Tibial artery (tissue), 4 donors: Measurements from ENCODE around the gene RPL27A.

Experiments used
- DNase-seq, 2 donors: peaks; one replicate each; pipeline ENCODE4 v3.0.0-alpha.2; 2019
- H3K27ac ChIP-seq, 2 donors: fragments of 200-600 bp; sonication (generic) in 1 of 2; 1 replicate in 1 of 2; 2 replicates in 1 of 2; pipeline ENCODE4 v1.5.1; 2018 to 2019; ENCODE audit warnings: mild to moderate bottlenecking in 1 of 2
- H3K27me3 ChIP-seq, 2 donors: fragments of 200-600 bp; sonication (generic) in 1 of 2; one replicate each; pipeline versions ENCODE4 v1.5.1 to v1.6.0; 2016 to 2019
- H3K36me3 ChIP-seq, 3 donors: fragments of 200-600 bp; sonication (generic) in 2 of 3; one replicate each; pipeline ENCODE4 v1.5.1; 2016 to 2019; ENCODE audit warnings: mild to moderate bottlenecking in 2 of 3
- H3K4me1 ChIP-seq, 4 donors: fragments of 200-600 bp; sonication (generic) in 2 of 4; 1 replicate in 3 of 4; 2 replicates in 1 of 4; pipeline ENCODE4 v1.5.1; 2016 to 2019
- H3K4me3 ChIP-seq, 2 donors: fragments of 200-600 bp; sonication (generic) in 1 of 2; 1 replicate in 1 of 2; 2 replicates in 1 of 2; pipeline ENCODE4 v1.5.1; 2018 to 2019; ENCODE audit warnings: mild to moderate bottlenecking in 2 of 2
- H3K9me3 ChIP-seq, 3 donors: fragments of 200-600 bp; sonication (generic) in 1 of 3; one replicate each; pipeline ENCODE4 v1.5.1; 2016 to 2019
- intact Hi-C: fragments of 100-400 bp; cut with DNase I; formaldehyde crosslinking; loops from one replicate; pipeline ENCODE4 v1.15.0; 2023; ENCODE audit warnings: low total_unique reads
- TF ChIP-seq, protein P1 (sequence below), 2 experiments: fragments of 200-600 bp in 1 of 2; fragments of 450-650 bp in 1 of 2; IDR thresholded peaks; one replicate each; pipeline ENCODE4 v1.5.1; 2017 to 2019; ENCODE audit warnings: antibody characterized with exemption in 2 of 2, mild to moderate bottlenecking in 1 of 2, moderate library complexity in 1 of 2

RPL27A gene

DNA sequence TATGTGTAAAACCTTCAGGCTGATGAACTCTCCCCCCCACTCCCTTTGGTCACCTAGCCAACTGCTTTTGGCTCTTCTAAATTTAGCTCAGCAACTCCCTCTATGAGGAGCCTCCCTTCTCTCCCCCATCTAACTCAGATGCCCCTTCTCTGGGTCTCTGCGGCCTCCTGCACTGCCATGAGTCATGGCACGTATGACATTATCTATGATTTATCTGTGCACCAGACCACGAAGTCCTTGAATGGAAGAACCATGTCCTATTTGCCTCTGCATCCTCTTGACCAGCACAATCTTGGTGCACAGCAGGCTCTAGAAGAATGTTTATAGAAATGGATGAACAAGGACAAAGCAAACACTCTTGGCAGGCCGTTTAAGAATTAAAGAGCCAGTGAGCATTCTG is 46.0 kb downstream of the RPL27A start:
- H3K9me3 ChIP-seq: no peaks in the 10 kb centered on the region
- intact Hi-C loops: no loop called here
- H3K27me3 ChIP-seq: no peaks in the 10 kb centered on the region
- no peak overlapping the region for H3K4me3 ChIP-seq
- peak overlapping the region; percentile 41 to 55 for H3K27ac ChIP-seq
- TF ChIP-seq, protein P1, sequence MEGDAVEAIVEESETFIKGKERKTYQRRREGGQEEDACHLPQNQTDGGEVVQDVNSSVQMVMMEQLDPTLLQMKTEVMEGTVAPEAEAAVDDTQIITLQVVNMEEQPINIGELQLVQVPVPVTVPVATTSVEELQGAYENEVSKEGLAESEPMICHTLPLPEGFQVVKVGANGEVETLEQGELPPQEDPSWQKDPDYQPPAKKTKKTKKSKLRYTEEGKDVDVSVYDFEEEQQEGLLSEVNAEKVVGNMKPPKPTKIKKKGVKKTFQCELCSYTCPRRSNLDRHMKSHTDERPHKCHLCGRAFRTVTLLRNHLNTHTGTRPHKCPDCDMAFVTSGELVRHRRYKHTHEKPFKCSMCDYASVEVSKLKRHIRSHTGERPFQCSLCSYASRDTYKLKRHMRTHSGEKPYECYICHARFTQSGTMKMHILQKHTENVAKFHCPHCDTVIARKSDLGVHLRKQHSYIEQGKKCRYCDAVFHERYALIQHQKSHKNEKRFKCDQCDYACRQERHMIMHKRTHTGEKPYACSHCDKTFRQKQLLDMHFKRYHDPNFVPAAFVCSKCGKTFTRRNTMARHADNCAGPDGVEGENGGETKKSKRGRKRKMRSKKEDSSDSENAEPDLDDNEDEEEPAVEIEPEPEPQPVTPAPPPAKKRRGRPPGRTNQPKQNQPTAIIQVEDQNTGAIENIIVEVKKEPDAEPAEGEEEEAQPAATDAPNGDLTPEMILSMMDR (IDR thresholded peaks at IDR 0.05): no peak
- peaks cover 14 to 20% (median 16%) of the 10 kb centered on the region in 3 donors for H3K36me3 ChIP-seq
- peaks cover 5 to 69% (median 63%) of the 10 kb centered on the region in 4 donors for H3K4me1 ChIP-seq
- DNase-seq: no peak

DNA sequence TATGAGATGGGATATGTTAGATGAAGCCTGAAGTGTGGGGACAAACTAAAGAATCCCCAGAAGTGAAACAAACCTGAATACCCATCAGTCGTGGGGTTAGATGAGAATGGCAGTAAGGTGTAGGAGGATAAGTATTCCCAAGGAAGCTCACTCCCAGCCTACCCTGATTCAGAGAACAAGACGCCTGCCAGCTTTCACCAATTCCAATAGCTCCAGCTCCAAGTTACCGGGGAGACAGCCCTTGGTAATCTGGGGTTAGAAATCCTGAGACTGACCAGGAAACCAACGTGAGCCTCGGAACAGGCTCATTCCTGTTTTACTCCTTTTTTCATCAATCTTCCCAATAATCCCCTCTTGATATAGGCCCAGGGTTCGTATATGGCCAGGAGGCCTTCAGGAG is 46.5 kb downstream of the RPL27A start:
- peaks cover 14 to 20% (median 16%) of the 10 kb centered on the region in 3 donors for H3K36me3 ChIP-seq
- H3K4me3 ChIP-seq: no peak overlapping the region
- H3K27me3 ChIP-seq: no peaks in the 10 kb centered on the region
- H3K9me3 ChIP-seq: no peaks in the 10 kb centered on the region
- TF ChIP-seq, protein P1 (IDR thresholded peaks at IDR 0.05): no peak
- H3K4me1 ChIP-seq: peaks cover 5 to 74% (median 65%) of the 10 kb centered on the region in 4 donors
- no peak for DNase-seq
- peak overlapping the region; percentile 41 to 55 for H3K27ac ChIP-seq
- intact Hi-C loops: no loop called here

DNA sequence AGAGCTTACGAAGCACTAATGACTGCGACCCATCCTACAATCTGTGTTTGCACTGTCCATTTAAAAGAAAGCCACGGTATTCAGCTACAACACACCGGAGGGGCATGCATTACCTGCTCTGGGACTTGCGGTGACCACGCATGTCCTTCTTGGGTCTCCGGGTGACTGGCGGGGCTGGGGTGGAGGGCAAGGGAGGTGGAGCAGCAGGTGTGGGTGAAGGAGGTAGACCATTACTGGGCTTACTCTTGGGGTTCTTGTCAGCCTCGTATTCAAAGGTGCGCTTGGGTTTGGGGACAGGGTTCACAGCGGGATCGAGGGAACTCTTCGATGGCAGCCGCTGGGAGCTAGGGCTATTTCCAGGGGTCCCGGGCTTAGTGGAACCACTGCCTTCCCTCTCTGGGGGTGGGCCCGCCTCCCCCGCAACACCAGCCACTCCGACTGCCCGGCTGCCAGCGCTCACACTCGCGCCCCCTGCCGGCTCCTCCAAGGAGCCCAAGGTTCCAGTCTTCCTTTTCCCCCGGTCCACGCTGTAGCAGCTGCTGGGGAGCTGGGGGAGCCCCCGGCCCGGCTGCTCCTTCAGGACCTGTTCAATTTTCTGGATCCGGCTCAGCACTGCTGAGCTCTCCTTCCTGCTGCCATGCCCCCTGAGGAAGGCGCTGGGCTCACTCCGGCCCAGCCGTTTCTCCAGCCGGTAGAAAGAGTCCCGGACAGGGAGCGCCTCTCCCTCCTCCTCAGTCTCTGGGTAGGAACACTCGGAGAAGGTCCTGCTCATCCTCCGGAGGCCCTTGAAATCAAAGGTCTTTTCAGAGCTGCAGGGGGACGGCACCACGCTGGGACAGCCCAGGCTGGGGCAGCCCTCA is 47.5 kb downstream of the RPL27A start:
- TF ChIP-seq, protein P1 (IDR thresholded peaks at IDR 0.05): no peak
- no peaks in the 10 kb centered on the region for H3K27me3 ChIP-seq
- intact Hi-C loops: no loop called here
- peak in 1 of 2 donors; percentile 59 for DNase-seq
- peak overlapping the region; percentile 66 to 75 for H3K27ac ChIP-seq
- no peak overlapping the region for H3K4me3 ChIP-seq
- H3K4me1 ChIP-seq: peaks cover 5 to 74% (median 65%) of the 10 kb centered on the region in 4 donors
- no peaks in the 10 kb centered on the region for H3K9me3 ChIP-seq
- peaks cover 8 to 20% (median 16%) of the 10 kb centered on the region in 3 donors for H3K36me3 ChIP-seq

DNA sequence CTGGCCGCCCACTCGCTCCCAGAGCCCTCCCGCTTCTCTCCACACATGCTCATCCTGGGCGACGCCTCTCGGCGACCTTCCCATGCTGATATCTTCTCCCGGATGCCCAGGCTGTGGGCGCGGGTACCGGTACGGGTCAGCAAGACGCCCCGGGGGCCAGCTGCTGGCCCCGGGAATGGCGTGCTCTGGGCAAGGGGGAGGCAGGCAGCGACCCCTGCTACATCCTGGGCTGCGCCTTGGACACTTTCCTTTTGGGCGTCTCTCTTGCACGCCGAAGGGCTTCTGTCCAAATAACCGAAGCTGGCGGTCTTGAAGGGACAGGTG is 48.1 kb downstream of the RPL27A start:
- Histone ChIP-seq H3K36me3 (peaks cover 5 to 20% (median 15%) of the 10 kb centered on the region in 3 donors), H3K27ac (peak overlapping the region; percentile 66 to 75), H3K9me3 (no peaks in the 10 kb centered on the region), H3K4me3 (no peak overlapping the region), H3K27me3 (no peaks in the 10 kb centered on the region), H3K4me1 (peaks cover 5 to 74% (median 67%) of the 10 kb centered on the region in 4 donors)
- DNase-seq: no peak
- TF ChIP-seq, protein P1 (IDR thresholded peaks at IDR 0.05): no peak
- intact Hi-C loops: no loop called here

DNA sequence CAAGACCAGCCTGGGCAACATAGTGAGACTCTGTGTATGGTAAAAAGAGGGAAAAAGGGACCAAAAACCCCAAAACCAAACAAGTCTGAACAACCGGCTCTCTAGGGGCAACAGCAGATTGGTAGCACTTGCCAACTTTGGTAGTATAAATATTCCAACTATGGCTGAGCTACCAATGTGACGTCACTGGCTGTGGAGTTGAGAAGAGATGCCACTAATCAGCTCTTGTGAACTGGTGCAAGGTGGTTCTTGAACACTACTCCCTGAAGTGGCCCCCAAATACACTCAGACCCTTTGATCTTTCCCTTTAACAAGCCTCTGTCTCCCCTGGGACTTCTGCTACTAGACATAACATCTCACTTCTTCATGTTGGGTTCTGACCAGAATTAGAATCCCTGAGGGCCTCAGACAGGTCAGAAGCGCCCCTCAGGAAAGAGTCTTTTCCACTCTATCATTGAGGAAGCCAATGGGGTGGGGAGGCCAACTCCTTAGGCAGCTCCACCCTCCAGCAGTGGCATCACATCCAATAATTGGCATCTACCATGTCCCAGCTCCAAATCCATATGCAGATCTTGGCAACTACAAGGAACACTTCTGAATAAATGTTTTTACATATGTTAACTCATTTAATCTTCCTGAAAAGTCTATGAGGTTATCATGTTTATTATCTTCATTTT is 49.2 kb downstream of the RPL27A start:
- Histone ChIP-seq H3K27me3 (no peaks in the 10 kb centered on the region), H3K9me3 (no peaks in the 10 kb centered on the region), H3K27ac (peak overlapping the region; percentile 66 to 75), H3K4me3 (no peak overlapping the region), H3K36me3 (peaks cover 3 to 21% (median 11%) of the 10 kb centered on the region in 3 donors), H3K4me1 (peaks cover 5 to 72% (median 64%) of the 10 kb centered on the region in 4 donors)
- intact Hi-C loops: no loop called here
- no peak for DNase-seq
- TF ChIP-seq, protein P1 (IDR thresholded peaks at IDR 0.05): no peak
